GM10266 (cell line): ENCODE results near the gene ZNF296.

Experiments
- DNase-seq: peaks from one replicate; pipeline ENCODE4 v3.0.0; 2012; ENCODE audit errors: extremely low spot score
- TF ChIP-seq, protein P1 (sequence below): IDR thresholded peaks from 2 replicates; pipeline ENCODE4 v1.5.1; 2012; ENCODE audit warnings: mild to moderate bottlenecking, low read depth; ENCODE audit not compliant: control insufficient read depth, insufficient read depth; ENCODE audit errors: missing control alignments

The ZNF296 gene

DNA sequence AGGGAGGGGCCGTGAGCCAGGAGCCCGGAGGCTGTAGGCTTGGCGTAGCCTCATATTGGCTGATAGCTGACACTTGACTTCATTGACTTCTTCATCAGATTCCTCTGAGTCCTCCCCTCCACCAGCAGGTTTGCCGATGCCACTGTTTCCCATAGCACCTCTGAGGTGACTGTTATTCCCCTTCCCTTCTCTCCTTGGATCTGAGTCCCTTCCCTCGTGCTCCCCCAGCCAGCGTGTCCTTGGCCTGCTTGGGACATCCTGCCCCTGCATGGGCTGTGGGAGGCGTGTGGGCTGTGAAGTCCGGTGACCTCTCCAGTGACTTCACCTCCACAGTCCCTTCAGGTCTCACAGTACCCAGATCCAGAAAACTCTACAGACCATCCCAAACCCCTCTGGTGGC, 25.5 kb upstream of the ZNF296 start:
- TF ChIP-seq, protein P1, sequence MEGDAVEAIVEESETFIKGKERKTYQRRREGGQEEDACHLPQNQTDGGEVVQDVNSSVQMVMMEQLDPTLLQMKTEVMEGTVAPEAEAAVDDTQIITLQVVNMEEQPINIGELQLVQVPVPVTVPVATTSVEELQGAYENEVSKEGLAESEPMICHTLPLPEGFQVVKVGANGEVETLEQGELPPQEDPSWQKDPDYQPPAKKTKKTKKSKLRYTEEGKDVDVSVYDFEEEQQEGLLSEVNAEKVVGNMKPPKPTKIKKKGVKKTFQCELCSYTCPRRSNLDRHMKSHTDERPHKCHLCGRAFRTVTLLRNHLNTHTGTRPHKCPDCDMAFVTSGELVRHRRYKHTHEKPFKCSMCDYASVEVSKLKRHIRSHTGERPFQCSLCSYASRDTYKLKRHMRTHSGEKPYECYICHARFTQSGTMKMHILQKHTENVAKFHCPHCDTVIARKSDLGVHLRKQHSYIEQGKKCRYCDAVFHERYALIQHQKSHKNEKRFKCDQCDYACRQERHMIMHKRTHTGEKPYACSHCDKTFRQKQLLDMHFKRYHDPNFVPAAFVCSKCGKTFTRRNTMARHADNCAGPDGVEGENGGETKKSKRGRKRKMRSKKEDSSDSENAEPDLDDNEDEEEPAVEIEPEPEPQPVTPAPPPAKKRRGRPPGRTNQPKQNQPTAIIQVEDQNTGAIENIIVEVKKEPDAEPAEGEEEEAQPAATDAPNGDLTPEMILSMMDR, result no peak
- no peak for DNase-seq

DNA sequence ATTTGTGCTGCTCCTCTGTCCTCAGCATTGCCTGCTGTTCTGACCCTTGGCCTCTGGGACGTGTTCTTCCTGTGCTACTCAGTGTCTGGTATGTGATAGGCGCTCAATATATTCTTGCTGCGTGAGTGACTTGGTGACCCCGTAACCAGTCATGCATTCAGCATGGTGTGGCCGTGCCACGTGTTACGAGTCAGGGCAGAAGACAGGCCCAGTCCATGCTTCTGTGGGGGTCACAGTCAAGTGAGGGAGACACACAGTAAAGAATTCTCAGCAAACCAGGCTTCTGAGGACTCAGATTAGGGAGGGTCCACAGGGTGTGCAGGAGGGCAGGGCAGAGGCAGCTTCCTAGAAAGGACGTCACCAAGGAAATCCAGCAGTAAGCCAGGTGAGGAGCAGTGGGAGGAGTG, 24.6 kb upstream of the ZNF296 start:
- no peak for DNase-seq
- TF ChIP-seq, protein P1, result no peak

DNA sequence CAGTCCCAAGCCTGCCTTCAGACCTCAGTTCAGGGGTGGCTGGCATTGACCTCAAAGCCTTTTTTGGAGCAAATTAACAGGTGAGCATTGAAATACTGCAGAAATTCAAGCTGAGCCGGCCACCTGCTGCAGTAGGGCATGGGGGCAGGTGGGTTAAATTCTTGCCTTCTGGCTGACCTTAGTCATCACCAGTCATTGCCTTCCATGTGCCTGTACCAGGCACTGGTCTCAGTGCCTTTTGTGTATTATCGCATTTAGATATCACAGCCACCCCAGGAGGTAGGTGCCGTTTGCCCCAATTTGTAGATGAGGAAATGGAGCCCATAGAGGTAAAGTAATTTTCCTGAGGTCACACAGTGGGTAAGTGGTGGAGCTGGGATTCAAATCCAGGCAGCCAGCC, 23.9 kb upstream of the ZNF296 start:
- DNase-seq, result no peak

DNA sequence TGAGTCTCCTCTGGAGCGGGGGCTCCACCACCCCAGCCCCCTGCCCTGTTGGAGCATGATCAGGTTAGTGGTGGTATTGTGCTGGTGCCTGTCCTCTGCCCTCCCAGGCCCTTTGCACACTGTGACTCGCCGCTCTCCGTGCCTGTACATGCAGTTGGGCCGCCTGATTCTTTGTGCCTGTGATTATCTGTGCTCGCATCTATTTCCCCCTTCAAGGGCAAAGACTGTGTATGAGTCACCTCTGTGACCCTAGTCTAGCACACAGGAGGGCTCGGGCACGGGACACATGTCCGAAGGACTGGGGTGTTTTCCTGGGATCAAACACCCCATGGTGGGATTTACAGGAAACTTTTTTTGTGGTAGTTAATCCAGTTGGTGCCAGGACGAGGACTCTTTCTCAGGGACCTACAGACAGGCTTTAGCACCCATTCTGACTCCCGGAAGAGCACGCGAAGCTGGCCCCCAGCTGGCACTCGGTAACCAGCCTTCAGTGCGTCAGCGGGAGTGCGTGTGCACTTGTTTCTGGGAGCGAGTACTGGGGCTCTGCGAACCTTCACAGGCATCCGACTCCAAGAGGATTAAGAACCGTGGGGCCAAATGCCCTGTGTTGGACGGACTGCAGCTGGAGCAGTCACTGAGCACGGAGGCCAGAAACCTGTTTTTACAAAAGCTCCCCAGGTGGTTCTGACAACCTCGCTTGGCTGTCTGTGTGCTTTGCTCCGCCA, 23.4 kb upstream of the ZNF296 start:
- DNase-seq, result no peak
- TF ChIP-seq, protein P1, result no peak

More for the DNA sequence above, 23.9 kb upstream of the ZNF296 start:
- TF ChIP-seq, protein P1, result no peak

DNA sequence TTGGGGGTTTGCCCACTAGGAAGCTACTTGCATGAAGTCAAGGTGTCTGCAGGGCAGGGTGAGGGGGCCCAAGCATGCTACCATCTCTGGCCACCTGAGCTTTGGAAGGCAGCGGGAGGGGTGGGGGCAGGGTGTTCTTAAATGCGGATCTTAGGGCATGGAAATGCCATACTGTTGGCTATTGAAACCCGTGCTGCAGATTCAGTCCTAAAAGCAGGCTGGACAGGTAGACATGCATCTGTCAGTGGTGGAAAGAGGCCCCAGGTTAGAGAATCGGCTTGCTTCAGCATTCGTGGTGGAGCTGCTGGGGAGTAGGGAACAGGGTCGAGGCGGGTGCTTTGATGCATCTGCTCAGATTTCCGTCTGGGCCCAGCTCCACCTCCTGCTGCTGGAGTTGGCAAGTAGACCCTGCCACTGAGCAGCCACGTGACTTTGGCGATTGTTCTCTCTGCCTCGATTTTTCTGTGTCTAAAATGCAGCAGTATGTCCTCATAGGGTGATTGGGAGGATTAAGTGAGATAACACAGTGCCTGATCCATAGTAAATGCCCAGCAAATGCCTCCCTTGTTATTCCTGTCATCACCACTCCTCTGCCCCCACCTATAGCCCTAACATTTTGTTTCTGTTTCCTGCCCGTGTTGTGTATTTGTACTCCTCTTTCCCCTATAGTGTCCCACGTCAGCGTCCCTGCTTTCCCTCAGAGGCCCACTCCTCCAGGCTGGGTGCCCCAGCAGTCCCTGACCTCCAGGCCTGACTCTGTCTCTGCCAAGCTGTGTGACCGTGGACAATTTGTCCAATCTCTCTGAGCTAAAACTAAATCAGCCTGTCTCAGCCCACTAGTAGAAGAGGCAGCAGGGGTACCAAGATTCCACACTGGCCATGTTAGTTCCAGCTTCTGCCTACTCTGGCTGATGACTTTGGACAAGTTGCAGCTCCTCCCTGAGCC, 22.5 kb upstream of the ZNF296 start:
- no peak for DNase-seq
- TF ChIP-seq, protein P1, result no peak

DNA sequence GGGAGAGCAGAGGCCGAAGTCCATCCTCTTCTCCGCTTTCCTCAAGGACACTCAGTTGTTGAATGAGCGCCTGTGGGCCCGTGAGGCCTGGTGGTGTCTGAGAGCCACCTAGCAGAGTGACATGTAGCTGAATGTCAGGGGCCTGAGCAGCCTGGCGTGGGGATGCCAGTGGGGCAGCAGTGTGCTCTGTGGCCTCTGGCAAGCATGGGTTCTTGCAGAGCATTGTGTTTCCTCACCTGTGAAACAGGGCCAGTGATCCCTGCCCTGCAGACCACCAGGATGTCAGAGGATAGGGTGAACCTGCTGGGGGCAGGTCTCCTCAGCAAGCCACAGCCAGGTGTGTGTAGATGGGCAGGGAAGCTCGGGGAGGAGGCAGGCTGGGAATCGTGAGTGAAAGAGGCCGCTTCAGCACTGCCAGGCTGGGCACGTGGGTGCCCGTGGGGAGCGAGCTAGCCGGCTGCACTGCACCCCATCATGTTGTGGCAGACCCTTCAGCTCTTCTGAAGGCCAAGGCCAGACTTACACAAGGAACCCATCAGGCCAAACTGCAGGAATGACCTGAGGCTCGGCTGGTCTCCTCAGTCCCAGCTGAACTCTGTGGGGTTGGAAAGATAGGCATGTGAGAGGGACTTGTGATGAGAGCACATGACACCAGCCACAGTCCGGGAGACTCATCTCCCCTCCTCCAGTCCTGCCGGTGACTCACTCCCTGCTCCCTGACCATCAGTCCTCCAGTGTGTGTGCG, 21.7 kb upstream of the ZNF296 start:
- no peak for DNase-seq
- TF ChIP-seq, protein P1, result no peak
